Midbrain (tissue), 1 donor: ENCODE data around the gene ECHDC1.
"Not testable (repeated sequence)": the region's sequence is repeated elsewhere in the genome, so short reads cannot be mapped to it uniquely, and the experiment has no call there.

Experiments
- DNase-seq: peaks from one replicate; lab custom pipeline; 2025; lab: John Stamatoyannopoulos, UW

The ECHDC1 gene

GRCh38 chr6:127342296-127342945 is 988 bp downstream of the ECHDC1 start:
- no peak for DNase-seq

- no peak for DNase-seq
These were observed 1.8 kb downstream of the ECHDC1 start for GRCh38 chr6:127341471-127342202.

GRCh38 chr6:127340171-127340570 is 3.2 kb downstream of the ECHDC1 start:
- DNase-seq, result no peak

- no peak for DNase-seq
These were observed 4.5 kb downstream of the ECHDC1 start for GRCh38 chr6:127338936-127339335.

GRCh38 chr6:127332383-127332961 is 10.9 kb downstream of the ECHDC1 start:
- DNase-seq, result no peak

- not testable (repeated sequence) for DNase-seq
These were observed 12.2 kb downstream of the ECHDC1 start for GRCh38 chr6:127331256-127331655.

- DNase-seq, result no peak
These were observed 15.3 kb downstream of the ECHDC1 start for GRCh38 chr6:127328043-127328609.

- no peak for DNase-seq
These were observed 23.7 kb downstream of the ECHDC1 start for GRCh38 chr6:127319686-127320085.

GRCh38 chr6:127317388-127318128 is 25.9 kb downstream of the ECHDC1 start:
- no peak for DNase-seq

- DNase-seq, result no peak
These were observed 37.7 kb downstream of the ECHDC1 start for GRCh38 chr6:127305741-127306140.

- no peak for DNase-seq
These were observed 39.5 kb downstream of the ECHDC1 start for GRCh38 chr6:127303917-127304316.

- DNase-seq, result peak; percentile 57
These were observed 40.4 kb downstream of the ECHDC1 start for GRCh38 chr6:127302728-127303660.

- no peak for DNase-seq
These were observed 42.2 kb downstream of the ECHDC1 start for GRCh38 chr6:127301199-127301700.

- DNase-seq, result no peak
These were observed 43.0 kb downstream of the ECHDC1 start for GRCh38 chr6:127300411-127300810.

- no peak for DNase-seq
These were observed 43.7 kb downstream of the ECHDC1 start for GRCh38 chr6:127299522-127300240.

- no peak for DNase-seq
These were observed 44.9 kb downstream of the ECHDC1 start for GRCh38 chr6:127298475-127298874.

- DNase-seq, result no peak
These were observed 45.8 kb downstream of the ECHDC1 start for GRCh38 chr6:127297502-127298070.

- no peak for DNase-seq
These were observed 51.9 kb downstream of the ECHDC1 start for GRCh38 chr6:127291495-127291894.

GRCh38 chr6:127290391-127291265 is 52.8 kb downstream of the ECHDC1 start:
- DNase-seq, result no peak
